GM12865 (cell line): ENCODE results near the gene MCOLN3.

Experiments used
- DNase-seq: peaks from one replicate; pipeline ENCODE4 v3.0.0; 2010; ENCODE audit warnings: low read depth
- H3K4me3 ChIP-seq: 2 replicates; pipeline ENCODE4 v1.5.1; 2011; ENCODE audit warnings: mild to moderate bottlenecking, low read depth, low read length, control low read depth
- CTCF ChIP-seq: IDR thresholded peaks from 2 replicates; pipeline ENCODE4 v1.5.1; 2011; ENCODE audit warnings: low read length, control low read depth, low read depth, inconsistent platforms; ENCODE audit not compliant: insufficient read depth; ENCODE audit errors: missing control alignments

MCOLN3 gene

GRCh38 chr1:85062425-85063026, 14.2 kb upstream of the MCOLN3 start:
- peak overlapping the region; percentile 52 for H3K4me3 ChIP-seq
- TF ChIP-seq CTCF: no peak
- no peak for DNase-seq

- TF ChIP-seq CTCF: no peak
- DNase-seq: peak; percentile 98
- peak overlapping the region; percentile 52 for H3K4me3 ChIP-seq
Measured at GRCh38 chr1:85061711-85062424, 13.6 kb upstream of the MCOLN3 start.

- H3K4me3 ChIP-seq: no peak overlapping the region
- DNase-seq: no peak
Measured at GRCh38 chr1:85060038-85060437, 11.7 kb upstream of the MCOLN3 start.

GRCh38 chr1:85059563-85059962, 11.3 kb upstream of the MCOLN3 start:
- no peak for DNase-seq
- no peak overlapping the region for H3K4me3 ChIP-seq
- no peak for TF ChIP-seq CTCF

More at GRCh38 chr1:85060038-85060437, 11.7 kb upstream of the MCOLN3 start:
- TF ChIP-seq CTCF: no peak

GRCh38 chr1:85058786-85059185, 10.5 kb upstream of the MCOLN3 start:
- TF ChIP-seq CTCF: no peak
- DNase-seq: no peak

GRCh38 chr1:85058311-85058710, 10.0 kb upstream of the MCOLN3 start:
- DNase-seq: peak; percentile 5
- H3K4me3 ChIP-seq: no peak overlapping the region
- no peak for TF ChIP-seq CTCF

More at GRCh38 chr1:85058786-85059185, 10.5 kb upstream of the MCOLN3 start:
- H3K4me3 ChIP-seq: no peak overlapping the region
